ENCODE measurements around the gene ANKRD33B.

GRCh38 chr5:10627160-10627701, 63.4 kb downstream of the ANKRD33B start:
- no peak for TF ChIP-seq POLR2A (IDR thresholded peaks at IDR 0.05)
- TF ChIP-seq CTCF (IDR thresholded peaks at IDR 0.05) = no peak

All from upper lobe of left lung (tissue), 4 donors.